H9 (cell line): ENCODE measurements around the gene INTS6. TPM values are rescaled to one million over a fixed set of nuclear protein-coding genes. Genes with fewer than 3 reads are reported as not detected.

Experiments
- DNase-seq: peaks from one replicate; pipeline ENCODE4 v3.0.0-alpha.2; 2017
- H2AFZ ChIP-seq: one replicate; pipeline ENCODE4 v1.6.1; 2013; ENCODE audit warnings: mild to moderate bottlenecking, low read length, control low read depth, moderate library complexity
- H2AK5ac ChIP-seq: 2 replicates; pipeline ENCODE4 v1.6.1; 2013; ENCODE audit warnings: low read length, control low read depth, mixed read lengths; ENCODE audit not compliant: insufficient read length
- H2BK120ac ChIP-seq: one replicate; pipeline ENCODE4 v1.6.1; 2013; ENCODE audit warnings: low read depth, mild to moderate bottlenecking, low read length, control low read depth, inconsistent platforms; ENCODE audit not compliant: poor library complexity, severe bottlenecking
- H2BK12ac ChIP-seq: 2 replicates; pipeline ENCODE4 v1.6.1; 2013; ENCODE audit warnings: low read length, control low read depth, mixed read lengths, low read depth; ENCODE audit not compliant: insufficient read length
- H2BK15ac ChIP-seq: 2 replicates; pipeline ENCODE4 v1.6.1; 2013; ENCODE audit warnings: low read depth, low read length, control low read depth
- H2BK20ac ChIP-seq: one replicate; pipeline ENCODE4 v1.6.1; 2013; ENCODE audit warnings: low read depth, mild to moderate bottlenecking, low read length, control low read depth, inconsistent platforms; ENCODE audit not compliant: poor library complexity, severe bottlenecking
- H2BK5ac ChIP-seq: 2 replicates; pipeline ENCODE4 v1.6.1; 2013; ENCODE audit warnings: low read length, control low read depth, mixed read lengths; ENCODE audit not compliant: insufficient read length
- H3K14ac ChIP-seq: 2 replicates; pipeline ENCODE4 v1.6.1; 2013; ENCODE audit warnings: low read length, control low read depth; ENCODE audit not compliant: insufficient read depth
- H3K18ac ChIP-seq: 2 replicates; pipeline ENCODE4 v1.6.1; 2013; ENCODE audit warnings: low read depth, mild to moderate bottlenecking, mixed read lengths, low read length, control low read depth; ENCODE audit not compliant: insufficient read length
- H3K23ac ChIP-seq: 2 replicates; pipeline ENCODE4 v1.6.1; 2013; ENCODE audit warnings: low read length, control low read depth, mixed read lengths, low read depth; ENCODE audit not compliant: insufficient read length
- H3K23me2 ChIP-seq: 2 replicates; pipeline ENCODE4 v1.6.1; 2013; ENCODE audit warnings: low read depth, mild to moderate bottlenecking, mixed read lengths, low read length, control low read depth; ENCODE audit not compliant: insufficient read length, poor library complexity, severe bottlenecking
- H3K27ac ChIP-seq: 2 replicates; pipeline ENCODE4 v1.5.1; 2013; ENCODE audit warnings: low read length, control low read depth, mixed read lengths, low read depth; ENCODE audit not compliant: insufficient read length
- H3K27me3 ChIP-seq: 2 replicates; pipeline ENCODE4 v1.6.1; 2013; ENCODE audit warnings: low read length, control low read depth, inconsistent platforms; ENCODE audit not compliant: insufficient read depth
- H3K4ac ChIP-seq: 2 replicates; pipeline ENCODE4 v1.6.1; 2013; ENCODE audit warnings: low read depth, mild to moderate bottlenecking, control low read depth, inconsistent platforms, low read length, moderate library complexity
- H3K4me1 ChIP-seq: 2 replicates; pipeline ENCODE4 v1.6.1; 2013; ENCODE audit warnings: low read length, control low read depth, inconsistent platforms; ENCODE audit not compliant: insufficient read depth
- H3K4me2 ChIP-seq: 2 replicates; pipeline ENCODE4 v1.6.1; 2013; ENCODE audit warnings: low read length, control low read depth, mixed read lengths; ENCODE audit not compliant: insufficient read length, insufficient read depth
- H3K56ac ChIP-seq: 2 replicates; pipeline ENCODE4 v1.6.1; 2013; ENCODE audit warnings: low read depth, mild to moderate bottlenecking, mixed read lengths, low read length, control low read depth; ENCODE audit not compliant: insufficient read length
- H3K79me1 ChIP-seq: 2 replicates; pipeline ENCODE4 v1.6.1; 2013; ENCODE audit warnings: low read depth, mild to moderate bottlenecking, moderate library complexity, low read length, control low read depth, inconsistent platforms; ENCODE audit not compliant: insufficient read depth, poor library complexity, severe bottlenecking
- H3K79me2 ChIP-seq: 2 replicates; pipeline ENCODE4 v1.6.1; 2013; ENCODE audit warnings: low read length, control low read depth, inconsistent platforms; ENCODE audit not compliant: insufficient read depth
- H3K9ac ChIP-seq: 2 replicates; pipeline ENCODE4 v1.6.1; 2013; ENCODE audit warnings: low read length, control low read depth, mixed read lengths; ENCODE audit not compliant: insufficient read length; ENCODE audit errors: extremely low read depth
- H3K9me3 ChIP-seq: one replicate; pipeline ENCODE4 v1.6.1; 2013; ENCODE audit warnings: low read depth, low read length, inconsistent platforms; ENCODE audit not compliant: control insufficient read depth
- H3T11ph ChIP-seq: one replicate; pipeline ENCODE4 v1.6.1; 2013; ENCODE audit warnings: mild to moderate bottlenecking, low read length, control low read depth, inconsistent platforms
- H4K20me1 ChIP-seq: one replicate; pipeline ENCODE4 v1.6.1; 2013; ENCODE audit not compliant: control insufficient read depth, insufficient read length, insufficient read depth
- H4K5ac ChIP-seq: 2 replicates; pipeline ENCODE4 v1.6.1; 2013; ENCODE audit warnings: low read depth, mild to moderate bottlenecking, mixed read lengths, low read length, control low read depth; ENCODE audit not compliant: insufficient read length
- H4K8ac ChIP-seq: replicated peaks from 2 replicates; pipeline ENCODE4 v1.6.1; 2013; ENCODE audit warnings: low read length, control low read depth, mixed read lengths, low read depth; ENCODE audit not compliant: insufficient read length
- H4K91ac ChIP-seq: 2 replicates; pipeline ENCODE4 v1.6.1; 2013; ENCODE audit warnings: low read depth, mild to moderate bottlenecking, moderate library complexity, mixed read lengths, low read length, control low read depth; ENCODE audit not compliant: insufficient read length
- H3K27ac Mint-ChIP-seq, 3 experiments: 2 replicates in 2 of 3; 3 replicates in 1 of 3; pipeline ENCODE4 v1.8.0; 2020 to 2021; ENCODE audit warnings: mixed read lengths in 3 of 3, mild to moderate bottlenecking in 1 of 3, moderate library complexity in 1 of 3
- H3K27me3 Mint-ChIP-seq: 2 replicates; pipeline ENCODE4 v1.8.0; 2021; ENCODE audit warnings: low read depth, mild to moderate bottlenecking, moderate library complexity, mixed read lengths
- H3K36me3 Mint-ChIP-seq, 3 experiments: 2 replicates in 2 of 3; 3 replicates in 1 of 3; pipeline ENCODE4 v1.8.0; 2020 to 2021; ENCODE audit warnings: low read depth in 3 of 3, mixed read lengths in 3 of 3; ENCODE audit not compliant: insufficient read depth in 1 of 3
- H3K4me1 Mint-ChIP-seq, 2 experiments: 2 replicates each; pipeline ENCODE4 v1.8.0; 2020; ENCODE audit warnings: mixed read lengths in 2 of 2
- H3K4me3 Mint-ChIP-seq, 2 experiments: 2 replicates in 1 of 2; 3 replicates in 1 of 2; pipeline ENCODE4 v1.8.0; 2020 to 2021; ENCODE audit warnings: mild to moderate bottlenecking in 2 of 2, mixed read lengths in 2 of 2, moderate library complexity in 1 of 2
- H3K9me3 Mint-ChIP-seq, 2 experiments: 2 replicates in 1 of 2; 3 replicates in 1 of 2; pipeline ENCODE4 v1.8.0; 2020; ENCODE audit warnings: mild to moderate bottlenecking in 2 of 2, mixed read lengths in 2 of 2, moderate library complexity in 1 of 2
- WGBS: extraction: QIAGEN DNeasy Blood & Tissue Kit; methylation state at CpG from one replicate; pipeline ENCODE4 v1.1.7; 2013; ENCODE audit warnings: missing lambda C conversion rate, low lambda C conversion rate, mixed read lengths; ENCODE audit not compliant: insufficient read length; ENCODE audit errors: extremely low coverage; 5-methylcytosine and 5-hydroxymethylcytosine counted together
- total RNA-seq: library from RNA; stranded (reverse); gene quantifications from 2 replicates; pipeline ENCODE4 v1.2.1, GENCODE V29; 2021
- TF ChIP-seq, protein P1 (sequence below): fragments of 200-600 bp; sonication (generic); conservative IDR thresholded peaks from 3 replicates; pipeline ENCODE4 v1.8.0; 2021; ENCODE audit warnings: antibody characterized with exemption, mild to moderate bottlenecking

INTS6 gene
- total RNA-seq, 1 experiment from 2014 or later = 61.2 TPM

DNA sequence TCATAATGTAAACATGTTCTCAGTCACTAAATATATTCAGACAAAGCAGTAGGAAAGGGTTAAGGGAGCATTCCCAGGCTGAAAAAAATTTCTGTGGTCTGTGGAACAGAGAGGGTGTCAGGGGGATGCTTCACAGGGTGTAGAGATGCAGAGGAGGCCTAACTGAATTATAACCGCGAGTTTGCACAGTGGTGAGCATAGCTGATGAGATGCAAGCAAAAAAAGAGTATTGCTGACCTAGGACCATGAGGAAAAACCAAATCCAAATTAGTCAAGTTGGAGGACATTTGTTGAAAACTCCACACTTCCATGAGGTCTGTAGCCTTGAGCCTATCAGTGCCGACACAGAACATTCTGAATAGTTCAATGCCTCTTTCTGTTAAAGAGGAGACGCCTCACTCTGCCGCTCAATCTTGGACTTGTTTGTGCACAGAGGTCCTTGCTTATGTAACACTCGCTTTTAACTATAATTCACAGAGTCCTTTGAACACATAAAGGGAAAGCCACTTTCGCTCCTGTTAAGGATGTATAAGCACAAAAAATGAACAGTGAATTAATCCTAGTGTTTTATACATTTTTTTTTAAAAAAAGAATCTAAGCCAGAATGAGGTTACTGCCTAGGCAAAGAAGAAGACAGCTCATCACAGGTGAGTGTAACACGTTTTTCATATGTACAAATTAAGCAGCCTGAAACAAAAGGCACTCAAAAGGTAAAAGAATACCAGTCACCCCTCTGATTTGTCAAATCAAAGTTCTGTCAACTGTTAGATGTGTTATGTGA, 25.8 kb upstream of the INTS6 start:
- no peak overlapping the region for H3K14ac ChIP-seq
- no peak overlapping the region for H2BK12ac ChIP-seq
- H4K20me1 ChIP-seq = no peaks in the 10 kb centered on the region
- H3K27me3 Mint-ChIP-seq = no peaks in the 10 kb centered on the region
- no peak overlapping the region for H3K18ac ChIP-seq
- H3K9ac ChIP-seq = no peak overlapping the region
- H3K56ac ChIP-seq = no peak overlapping the region
- H2AK5ac ChIP-seq = no peak overlapping the region
- no CpG with 5 or more reads among the region's 8 CpGs for WGBS
- H3K4me2 ChIP-seq = no peak overlapping the region
- H3K9me3 ChIP-seq = no peaks in the 10 kb centered on the region
- H3K79me1 ChIP-seq = no peaks in the 10 kb centered on the region
- H3K4ac ChIP-seq = no peak overlapping the region
- H3K9me3 Mint-ChIP-seq = peaks cover 2 to 9% of the 10 kb centered on the region in 2 experiments; a peak in 4 of 5 replicates
- H3K4me3 Mint-ChIP-seq = no peak overlapping the region; a peak in 1 of 5 replicates
- H3K23me2 ChIP-seq = no peaks in the 10 kb centered on the region
- no peak overlapping the region for H2BK120ac ChIP-seq
- H2BK20ac ChIP-seq = no peak overlapping the region
- no peaks in the 10 kb centered on the region for H3K36me3 Mint-ChIP-seq
- H3K4me1 ChIP-seq = no peaks in the 10 kb centered on the region
- no peak overlapping the region for H3K27ac ChIP-seq
- H4K5ac ChIP-seq = no peak overlapping the region
- H2AFZ ChIP-seq = no peak overlapping the region
- no peak overlapping the region for H2BK5ac ChIP-seq
- no peak overlapping the region for H3K27ac Mint-ChIP-seq
- H3K79me2 ChIP-seq = no peaks in the 10 kb centered on the region
- no peak overlapping the region for H2BK15ac ChIP-seq
- no peaks in the 10 kb centered on the region for H3K4me1 Mint-ChIP-seq
- H4K91ac ChIP-seq = no peak overlapping the region
- no peak for DNase-seq
- TF ChIP-seq, protein P1, sequence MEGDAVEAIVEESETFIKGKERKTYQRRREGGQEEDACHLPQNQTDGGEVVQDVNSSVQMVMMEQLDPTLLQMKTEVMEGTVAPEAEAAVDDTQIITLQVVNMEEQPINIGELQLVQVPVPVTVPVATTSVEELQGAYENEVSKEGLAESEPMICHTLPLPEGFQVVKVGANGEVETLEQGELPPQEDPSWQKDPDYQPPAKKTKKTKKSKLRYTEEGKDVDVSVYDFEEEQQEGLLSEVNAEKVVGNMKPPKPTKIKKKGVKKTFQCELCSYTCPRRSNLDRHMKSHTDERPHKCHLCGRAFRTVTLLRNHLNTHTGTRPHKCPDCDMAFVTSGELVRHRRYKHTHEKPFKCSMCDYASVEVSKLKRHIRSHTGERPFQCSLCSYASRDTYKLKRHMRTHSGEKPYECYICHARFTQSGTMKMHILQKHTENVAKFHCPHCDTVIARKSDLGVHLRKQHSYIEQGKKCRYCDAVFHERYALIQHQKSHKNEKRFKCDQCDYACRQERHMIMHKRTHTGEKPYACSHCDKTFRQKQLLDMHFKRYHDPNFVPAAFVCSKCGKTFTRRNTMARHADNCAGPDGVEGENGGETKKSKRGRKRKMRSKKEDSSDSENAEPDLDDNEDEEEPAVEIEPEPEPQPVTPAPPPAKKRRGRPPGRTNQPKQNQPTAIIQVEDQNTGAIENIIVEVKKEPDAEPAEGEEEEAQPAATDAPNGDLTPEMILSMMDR = no peak
- no peak overlapping the region for H4K8ac ChIP-seq
- H3K27me3 ChIP-seq = no peaks in the 10 kb centered on the region
- H3T11ph ChIP-seq = no peak overlapping the region
- H3K23ac ChIP-seq = no peak overlapping the region
